ENCODE data around the gene CTAGE8. TPM values are rescaled to one million over a fixed set of nuclear protein-coding genes. Genes with fewer than 3 reads are reported as not detected.
"Not testable (repeated sequence)": the region's sequence is repeated elsewhere in the genome, so short reads cannot be mapped to it uniquely, and the experiment has no call there.

The CTAGE8 gene
- total and polyA plus RNA-seq, 2 donors (not counting 3 experiments of a cell fraction or from before 2014, with no cell fraction given) = 0.03 to 0.49 TPM

DNA sequence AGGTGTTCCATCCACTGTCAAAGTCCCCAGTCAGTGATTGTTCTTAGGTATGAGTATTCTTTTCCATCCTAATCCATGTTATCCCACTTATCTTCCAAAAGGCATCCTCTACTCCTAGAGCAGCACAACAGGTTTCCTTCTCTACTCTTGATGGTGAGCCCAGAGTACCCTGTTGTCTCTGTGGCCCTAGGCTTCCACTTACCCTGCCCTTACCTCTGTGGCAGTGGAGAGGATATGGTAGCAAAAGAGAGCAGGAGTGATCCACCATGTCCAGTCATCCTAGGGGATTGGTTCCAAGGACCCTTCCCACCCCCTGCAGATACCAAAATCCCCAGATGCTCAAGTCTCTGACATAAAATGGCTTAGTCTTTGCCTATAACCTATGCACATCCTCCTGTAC lies 51.9 kb downstream of the CTAGE8 start:
- H3K27ac ChIP-seq (ENCODE audit: insufficient read depth, low read depth, low read length); H3K9me1 ChIP-seq (replicated peaks; ENCODE audit: control insufficient read depth, extremely low read depth, insufficient read depth, low read length); H3K4me1 ChIP-seq (ENCODE audit: control insufficient read depth, extremely low read depth, insufficient read depth, low read length); dilution Hi-C loops (cut with MboI; ENCODE audit: extremely low pct_ligation_motif_present, low sequenced_read_pairs); H3K36me3 ChIP-seq (ENCODE audit: control insufficient read depth in 2 of 2, extremely low read depth in 1 of 2, insufficient read depth in 2 of 2, low read length in 2 of 2); H3K9ac ChIP-seq (replicated peaks; ENCODE audit: extremely low read depth, insufficient read depth, low read length); FAIRE-seq; BruUV-seq (replicated peaks); H3K4me3 ChIP-seq (replicated peaks in 1 of 3; ENCODE audit: insufficient read depth in 1 of 3, low read depth in 1 of 3, low read length in 3 of 3); CTCF ChIA-PET; H4K20me1 ChIP-seq (replicated peaks; ENCODE audit: control insufficient read depth, extremely low read depth, insufficient read depth, low read length); H3K4me2 ChIP-seq (ENCODE audit: insufficient read depth, low read length); H3K79me2 ChIP-seq (ENCODE audit: control insufficient read depth, insufficient read depth, low read length); H3K27me3 ChIP-seq (ENCODE audit: control insufficient read depth in 2 of 2, insufficient read depth in 2 of 2, low read length in 2 of 2); intact Hi-C loops (cut with micrococcal nuclease); DNase-seq (ENCODE audit: low read depth, low spot score); POLR2A ChIA-PET; H2AFZ ChIP-seq (ENCODE audit: low read depth, low read length); H3K9me3 ChIP-seq (replicated peaks; ENCODE audit: control insufficient read depth, insufficient read depth, low read length): not testable (repeated sequence)

Other genes with a start within 250 kb of the CTAGE8 start
- gene OR2A5, start 220.3 kb downstream of the CTAGE8 start, total RNA-seq = not detected in 2 replicates
- gene OR2A5, start 220.3 kb downstream of the CTAGE8 start, polyA plus RNA-seq = not detected in 2 replicates
- not detected in 2 replicates for gene OR2A25, start 199.5 kb downstream of the CTAGE8 start, total RNA-seq
- not detected in 2 replicates for gene OR2A25, start 199.5 kb downstream of the CTAGE8 start, polyA plus RNA-seq
- not detected in 2 replicates for gene OR2A12, start 183.0 kb downstream of the CTAGE8 start, total RNA-seq
- gene OR2A12, start 183.0 kb downstream of the CTAGE8 start, polyA plus RNA-seq = not detected in 2 replicates
- gene OR2A2, start 159.7 kb downstream of the CTAGE8 start, total RNA-seq = not detected in 2 replicates
- not detected in 2 replicates for gene OR2A2, start 159.7 kb downstream of the CTAGE8 start, polyA plus RNA-seq
- gene OR2A14, start 146.1 kb downstream of the CTAGE8 start, total RNA-seq = not detected in 2 replicates
- not detected in 2 replicates for gene OR2A14, start 146.1 kb downstream of the CTAGE8 start, polyA plus RNA-seq
- 0.30 TPM in 1 of 2 replicates, not detected in the other for gene CTAGE4, start 85.8 kb downstream of the CTAGE8 start, total RNA-seq
- gene CTAGE4, start 85.8 kb downstream of the CTAGE8 start, polyA plus RNA-seq = 0.03 and 0.04 TPM in 2 replicates
- gene ARHGEF35, start 73.5 kb downstream of the CTAGE8 start, total RNA-seq = 0.48 and 0.82 TPM in 2 replicates
- not detected in 2 replicates for gene ARHGEF35, start 73.5 kb downstream of the CTAGE8 start, polyA plus RNA-seq
- gene OR2A42, start 29.7 kb downstream of the CTAGE8 start, total RNA-seq = not detected in 2 replicates
- gene OR2A42, start 29.7 kb downstream of the CTAGE8 start, polyA plus RNA-seq = not detected in 2 replicates
- gene OR2A7, start 4.5 kb downstream of the CTAGE8 start, total RNA-seq = 0.21 TPM in 1 of 2 replicates, not detected in the other
- 0.10 and 0.33 TPM in 2 replicates for gene OR2A7, start 4.5 kb downstream of the CTAGE8 start, polyA plus RNA-seq
- not detected in 2 replicates for gene OR2A1, start 43.1 kb upstream of the CTAGE8 start, total RNA-seq
- 0.02 and 0.14 TPM in 2 replicates for gene OR2A1, start 43.1 kb upstream of the CTAGE8 start, polyA plus RNA-seq
- 0.88 and 1.5 TPM in 2 replicates for gene ARHGEF5, start 86.1 kb upstream of the CTAGE8 start, total RNA-seq
- gene ARHGEF5, start 86.1 kb upstream of the CTAGE8 start, polyA plus RNA-seq = 1.1 TPM in 2 replicates
- gene NOBOX, start 134.4 kb upstream of the CTAGE8 start, total RNA-seq = not detected in 2 replicates
- not detected in 2 replicates for gene NOBOX, start 134.4 kb upstream of the CTAGE8 start, polyA plus RNA-seq

All from endothelial cell of umbilical vein (primary cell).